H1 (cell line): ENCODE results near the gene CDC42EP2. TPM values are rescaled to one million over a fixed set of nuclear protein-coding genes. Genes with fewer than 3 reads are reported as not detected.

Source experiments
- EP300 ChIP-seq, 2 experiments: IDR thresholded peaks; 1 replicate in 1 of 2; 2 replicates in 1 of 2; pipeline ENCODE4 v1.6.1; 2011 to 2012; ENCODE audit warnings: low read depth in 2 of 2, low read length in 2 of 2, mild to moderate bottlenecking in 2 of 2, borderline replicate concordance in 1 of 2, inconsistent platforms in 1 of 2, moderate library complexity in 1 of 2
- KDM4A ChIP-seq: IDR thresholded peaks from one replicate; pipeline ENCODE4 v1.7.1; 2012; ENCODE audit warnings: low read depth, mild to moderate bottlenecking, moderate library complexity, low read length, inconsistent platforms; ENCODE audit not compliant: severe bottlenecking
- POLR2A ChIP-seq, 2 experiments: IDR thresholded peaks; 1 replicate in 1 of 2; 2 replicates in 1 of 2; pipeline ENCODE4 v1.6.1; 2011; ENCODE audit warnings: low read depth in 2 of 2, low read length in 2 of 2, mild to moderate bottlenecking in 2 of 2; ENCODE audit errors: control extremely low read depth in 1 of 2
- polyA plus RNA-seq, 7 experiments: library from polyadenylated mRNA; depleted of rRNA in 3 of 7; stranded (reverse) in 5 of 7; unstranded in 2 of 7; fragments of >200 nt in 5 of 7; fragments of 200-250 nt in 2 of 7; gene quantifications; 1 replicate in 5 of 7; 2 replicates in 1 of 7; 4 replicates in 1 of 7; pipeline versions ENCODE4 v1.2.1 to v1.2.3, GENCODE V29; 2011 to 2013; ENCODE audit warnings: missing spikeins in 2 of 7, mixed read lengths in 2 of 7
- total RNA-seq: library from RNA; stranded (reverse); fragmentation: NEBNext Ultra II Directional; extraction: Animal tissue kit (Norgen Biotek cat#: 25700); gene quantifications from 2 replicates; pipeline ENCODE4 v1.2.1, GENCODE V29; 2021
- TF ChIP-seq, protein P1 (sequence below): IDR thresholded peaks from 2 replicates; pipeline ENCODE4 v1.6.1; 2012; ENCODE audit warnings: inconsistent platforms

CDC42EP2 gene
- total and polyA plus RNA-seq, 2 of the 8 experiments (the other 6 are each of a cell fraction or from before 2014, with no cell fraction given): 11.8 to 13.3 TPM

DNA sequence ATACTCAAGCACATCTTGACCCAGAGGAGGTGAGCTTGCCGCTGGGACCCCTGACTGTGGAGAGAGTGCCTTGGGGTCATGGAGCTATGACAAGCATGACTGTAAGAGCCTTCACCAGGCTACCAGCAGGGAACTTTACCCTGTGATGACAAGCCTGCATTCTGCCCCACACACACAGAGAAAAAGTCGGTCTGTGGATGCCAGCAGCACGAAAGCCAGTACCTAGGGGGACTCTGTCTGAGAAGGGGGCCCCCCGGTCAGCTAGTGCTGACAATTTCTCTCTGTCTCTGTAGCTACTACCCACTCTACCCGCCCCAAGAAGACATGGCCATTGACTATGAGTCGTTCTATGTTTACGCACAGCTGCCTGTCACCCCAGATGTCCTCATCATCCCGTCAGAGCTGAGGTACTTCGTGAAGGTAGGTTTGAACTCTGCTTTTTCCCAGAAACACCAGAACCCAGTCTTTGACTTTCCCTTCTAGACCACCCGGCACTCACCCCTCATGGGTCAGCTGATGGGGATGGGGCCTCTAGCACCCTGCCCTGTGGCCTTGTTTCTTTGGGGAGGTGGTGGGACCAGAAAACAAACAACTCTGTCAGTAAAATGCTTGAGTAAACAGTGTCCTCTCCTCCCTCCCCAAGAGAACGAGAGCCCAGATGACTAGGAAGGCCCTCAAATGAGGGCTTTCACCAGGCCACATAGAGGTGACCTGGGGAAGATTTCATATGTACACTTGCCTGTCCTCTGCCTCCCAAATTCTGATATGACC is 18.9 kb upstream of the CDC42EP2 start (continued):
- TF ChIP-seq KDM4A (no peak), EP300 (IDR thresholded peaks at IDR 0.05; ENCODE audit: borderline replicate concordance in 1 of 2, low read depth in 2 of 2, low read length in 2 of 2) (no peak), POLR2A (IDR thresholded peaks at IDR 0.05; ENCODE audit: control extremely low read depth in 1 of 2, low read depth in 2 of 2, low read length in 2 of 2) (no peak)
- TF ChIP-seq, protein P1, sequence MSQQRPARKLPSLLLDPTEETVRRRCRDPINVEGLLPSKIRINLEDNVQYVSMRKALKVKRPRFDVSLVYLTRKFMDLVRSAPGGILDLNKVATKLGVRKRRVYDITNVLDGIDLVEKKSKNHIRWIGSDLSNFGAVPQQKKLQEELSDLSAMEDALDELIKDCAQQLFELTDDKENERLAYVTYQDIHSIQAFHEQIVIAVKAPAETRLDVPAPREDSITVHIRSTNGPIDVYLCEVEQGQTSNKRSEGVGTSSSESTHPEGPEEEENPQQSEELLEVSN: no peak
